NOMO-1 treated with dmso at 0.1 percent for 144 hours (cell line): Measurements from ENCODE around the gene SMC6.

Experiments used
- DNase-seq: peaks from one replicate; lab custom pipeline; 2025; ENCODE audit not compliant: unreplicated experiment; lab: John Stamatoyannopoulos, UW

Gene SMC6

DNA sequence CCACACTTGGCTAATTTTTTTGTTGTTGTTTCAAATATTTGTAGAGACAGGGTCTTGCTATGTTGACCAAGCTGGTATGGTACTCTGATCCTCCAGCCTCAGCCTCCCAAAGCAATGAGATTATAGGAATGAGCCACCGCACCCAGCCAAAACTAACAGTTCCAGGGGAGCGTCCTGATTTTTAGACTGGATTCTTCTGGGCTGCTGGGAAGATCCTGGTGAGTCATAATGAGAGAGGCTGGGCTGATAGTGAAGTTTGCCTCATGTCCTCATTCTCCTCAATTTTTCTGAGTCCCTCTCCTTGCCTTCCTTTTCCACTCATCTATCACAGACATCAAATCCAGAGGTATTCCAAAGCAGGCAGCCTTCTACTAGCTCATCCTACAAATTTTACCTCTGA is 131.8 kb downstream of the SMC6 start:
- no peak for DNase-seq

DNA sequence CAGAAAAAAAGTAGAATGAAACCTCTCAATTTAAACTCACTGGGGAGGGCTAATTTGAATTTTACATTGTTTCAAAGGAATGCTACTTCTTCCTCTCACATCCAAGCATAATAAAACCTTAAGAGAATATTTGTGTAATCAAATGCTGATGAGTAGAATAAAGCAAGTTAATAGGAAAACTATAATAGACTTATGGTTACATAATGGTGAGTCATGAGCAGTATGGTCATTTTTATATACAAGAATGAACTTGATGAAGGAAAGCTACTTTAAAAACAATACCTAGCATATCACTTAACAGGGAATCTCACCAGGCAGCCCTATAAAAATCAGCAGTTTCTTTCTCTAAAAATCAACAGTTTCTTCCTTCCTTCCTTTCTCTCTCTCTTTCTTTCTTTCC is 132.8 kb downstream of the SMC6 start:
- DNase-seq = no peak

DNA sequence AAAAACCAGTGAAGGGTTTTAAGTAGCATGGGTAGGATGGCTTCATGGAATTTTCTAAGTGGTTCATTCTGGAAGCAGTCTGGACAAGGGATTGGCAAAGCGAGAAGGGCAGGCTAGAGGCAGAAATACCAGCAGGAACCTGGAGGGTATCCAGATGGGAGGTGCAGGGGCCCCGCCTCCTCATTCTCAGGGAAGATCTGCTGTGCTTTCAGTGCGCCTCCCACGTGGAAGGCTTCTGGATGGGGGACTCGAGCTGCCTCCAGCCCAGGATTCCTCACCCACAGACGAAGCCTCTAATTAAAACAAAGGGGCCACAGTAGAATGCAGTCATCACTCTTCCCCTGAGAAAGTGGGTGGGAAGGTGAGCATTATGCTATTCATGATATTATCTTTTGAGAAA is 133.3 kb downstream of the SMC6 start:
- no peak for DNase-seq

DNA sequence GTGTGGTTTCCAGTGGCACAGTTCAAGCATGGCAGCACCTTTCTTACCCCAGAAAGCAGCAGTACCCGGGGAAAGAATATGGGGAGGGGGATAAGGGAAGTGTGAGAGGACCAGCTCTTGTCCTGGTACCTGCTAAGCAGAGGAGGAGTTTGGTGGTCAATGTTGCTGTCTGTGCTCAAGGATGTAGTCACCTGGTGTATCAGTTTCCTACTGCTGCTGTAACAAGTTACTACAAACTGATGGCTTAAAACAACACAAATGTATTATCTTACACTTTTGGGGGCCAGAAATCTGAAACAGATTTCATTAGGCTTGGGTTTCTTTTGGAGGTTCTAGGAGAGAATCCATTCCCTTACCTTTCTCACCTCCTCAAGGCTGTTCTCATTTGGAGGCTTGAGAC is 135.7 kb downstream of the SMC6 start:
- DNase-seq = no peak

DNA sequence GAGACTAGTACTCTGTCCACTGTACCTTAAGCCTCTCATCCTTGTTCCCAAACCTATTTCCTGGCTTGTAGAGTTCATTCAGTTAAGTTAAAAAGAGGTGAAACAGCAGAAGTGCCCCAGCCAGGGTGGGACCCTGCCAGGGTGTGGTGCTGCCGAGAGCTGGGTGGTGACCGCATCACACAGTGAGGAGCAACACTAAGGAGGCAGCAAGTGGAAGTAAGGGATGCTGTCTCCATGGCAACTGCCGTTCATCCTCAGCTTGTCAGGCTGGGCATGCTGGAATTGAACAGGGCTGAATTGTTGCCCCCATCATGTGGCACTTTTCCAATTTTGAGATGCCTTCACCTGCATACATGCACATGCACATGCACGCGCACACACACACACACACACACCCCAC is 136.1 kb downstream of the SMC6 start:
- no peak for DNase-seq

DNA sequence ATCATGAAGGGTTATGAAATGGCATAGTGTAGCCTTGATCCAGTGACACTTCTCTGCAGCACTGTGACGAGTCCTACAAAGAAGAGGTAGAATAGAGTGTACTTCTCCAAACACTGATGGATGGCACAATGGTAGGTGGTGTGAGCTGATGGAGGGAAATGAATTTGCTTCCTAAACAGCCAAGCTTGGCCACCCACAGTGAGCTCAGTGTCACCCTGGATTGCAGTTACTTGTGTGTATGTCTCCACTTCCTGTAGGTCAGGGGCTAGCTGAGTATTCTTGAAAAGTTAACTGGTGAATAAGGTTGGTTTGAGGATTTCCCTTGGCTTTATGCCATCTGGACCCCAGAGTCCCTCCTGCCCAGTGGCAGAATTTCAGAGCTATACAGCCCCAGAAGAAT is 137.2 kb downstream of the SMC6 start:
- DNase-seq = no peak

DNA sequence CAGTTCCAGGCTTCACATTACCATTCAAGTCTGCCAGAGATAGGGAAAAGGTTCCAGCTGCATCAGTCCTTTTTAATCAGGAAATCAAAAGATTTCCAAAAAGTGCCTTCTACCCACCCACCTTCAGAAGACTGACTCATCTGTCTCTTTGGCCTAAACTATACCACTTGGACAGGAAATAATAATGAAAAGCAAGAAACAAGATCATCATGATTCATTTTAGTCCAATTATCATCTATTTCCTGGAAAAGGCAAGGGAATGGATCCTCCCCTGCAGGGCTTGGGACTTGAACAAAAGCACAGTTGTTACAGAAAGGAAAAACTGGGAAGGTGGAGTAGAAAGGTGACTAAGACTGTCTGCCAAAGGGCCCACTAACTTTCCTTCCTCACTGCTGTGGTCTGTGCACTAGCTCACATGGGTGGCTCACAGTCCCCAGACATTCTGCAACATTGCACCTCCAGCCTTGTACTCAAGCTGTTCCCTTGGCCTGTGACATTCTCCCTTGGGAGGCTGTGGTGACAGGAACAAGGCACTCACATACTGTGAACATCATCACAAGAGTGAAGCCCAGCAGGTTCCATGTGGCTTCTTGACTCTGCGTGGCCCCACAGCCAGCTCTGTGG is 137.8 kb downstream of the SMC6 start:
- no peak for DNase-seq

DNA sequence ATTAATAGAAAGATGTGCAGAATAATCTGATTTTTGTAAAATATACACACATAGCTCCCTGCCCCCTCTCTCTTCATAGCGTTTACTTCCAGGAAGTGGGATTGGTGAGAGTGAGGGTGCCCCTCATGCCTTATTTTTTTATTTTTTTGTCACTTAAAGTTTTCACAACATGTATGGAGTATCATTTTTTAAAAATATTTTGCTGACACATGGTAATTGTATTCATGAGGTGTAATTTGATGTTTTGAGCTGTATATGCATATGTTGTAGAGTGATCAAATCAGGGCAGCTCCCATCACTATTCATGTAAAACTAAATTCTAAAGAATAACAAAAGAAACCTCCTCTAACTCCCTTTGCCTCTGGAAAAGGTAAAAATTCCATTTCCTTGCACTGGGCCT is 138.5 kb downstream of the SMC6 start:
- DNase-seq = no peak

DNA sequence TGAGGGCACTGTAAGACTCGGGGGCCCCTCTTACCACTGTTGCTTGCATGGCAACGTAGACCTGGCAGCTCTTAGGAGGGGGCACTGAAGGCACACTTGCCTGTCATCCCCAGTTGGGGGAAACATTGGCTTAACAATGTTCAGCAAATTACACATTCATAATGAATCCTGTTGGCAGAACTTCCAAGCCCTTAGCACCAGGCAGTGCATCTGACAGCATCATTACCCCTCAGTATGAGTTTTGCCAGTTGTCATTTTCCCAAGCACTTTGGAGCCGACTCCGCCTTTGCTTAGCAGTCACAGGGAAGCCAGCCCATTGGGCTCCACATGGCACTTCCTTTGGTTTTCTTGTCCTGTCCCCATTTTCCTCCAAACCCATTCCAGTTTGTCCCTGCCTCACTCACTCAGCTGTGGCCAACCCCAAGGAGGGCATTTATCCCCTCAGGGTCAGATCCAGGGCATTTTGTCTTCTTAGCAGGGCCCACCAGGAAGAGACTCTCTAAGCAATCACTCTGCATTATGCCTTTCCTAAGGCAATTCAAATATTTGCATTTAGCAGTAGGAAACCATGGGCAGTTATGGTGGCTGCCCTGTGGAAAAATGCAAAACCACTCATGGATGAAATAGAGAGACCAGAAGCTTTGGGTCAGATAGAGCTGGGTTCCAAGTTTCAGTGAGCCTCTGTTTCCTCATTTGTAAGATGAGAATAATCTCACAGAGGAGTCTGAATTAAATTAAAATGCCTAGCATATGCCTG is 139.3 kb downstream of the SMC6 start:
- DNase-seq = no peak
